Left renal cortex interstitium (tissue), 4 donors: ENCODE data around the gene ZBTB7B. TPM values are rescaled to one million over a fixed set of nuclear protein-coding genes. Genes with fewer than 3 reads are reported as not detected.

Experiments used
- DNase-seq, 4 donors: peaks; one replicate each; pipeline ENCODE4 v3.0.0-alpha.2; 2013; ENCODE audit warnings: low read depth in 4 of 4, low spot score in 2 of 4, missing footprints in 1 of 4
- polyA plus RNA-seq, 4 donors: library from polyadenylated mRNA; unstranded; fragments of 120-200 nt; gene quantifications; one replicate each; pipeline ENCODE4 v1.2.1, GENCODE V29; 2013; ENCODE audit not compliant: insufficient read length in 4 of 4

Gene ZBTB7B
- polyA plus RNA-seq, 4 donors = 11.8 to 17.9 (median 15.4) TPM

GRCh38 chr1:155051777-155052398, 49.3 kb downstream of the ZBTB7B start:
- DNase-seq = no peak

GRCh38 chr1:155052439-155053395, 50.1 kb downstream of the ZBTB7B start:
- DNase-seq = no peak

- DNase-seq = no peak
Observed at GRCh38 chr1:155053531-155054105, 51.0 kb downstream of the ZBTB7B start.

GRCh38 chr1:155057104-155057503, 54.5 kb downstream of the ZBTB7B start:
- DNase-seq = no peak

GRCh38 chr1:155057788-155058211, 55.2 kb downstream of the ZBTB7B start:
- DNase-seq = no peak

GRCh38 chr1:155060736-155061135, 58.1 kb downstream of the ZBTB7B start:
- DNase-seq = no peak

GRCh38 chr1:155061381-155062150, 59.0 kb downstream of the ZBTB7B start:
- no peak for DNase-seq

- DNase-seq = no peak
Observed at GRCh38 chr1:155062151-155062686, 59.6 kb downstream of the ZBTB7B start.

- DNase-seq = no peak
Observed at GRCh38 chr1:155062702-155063411, 60.3 kb downstream of the ZBTB7B start.

GRCh38 chr1:155063550-155064110, 61.0 kb downstream of the ZBTB7B start, which contains the start of gene EFNA4:
Gene EFNA4 (plus strand): TSS chr1:155063740. CDS start chr1:155063824, 84 bp downstream.
- DNase-seq = no peak

- no peak for DNase-seq
Observed at GRCh38 chr1:155064111-155064831, 61.7 kb downstream of the ZBTB7B start.

- DNase-seq = no peak
Observed at GRCh38 chr1:155064832-155065429, 62.3 kb downstream of the ZBTB7B start.

- DNase-seq = no peak
Observed at GRCh38 chr1:155066777-155067176, 64.2 kb downstream of the ZBTB7B start.

Other genes starting within 250 kb of the ZBTB7B start
- 1 to 10 TPM; 2.4 to 3.3 (median 2.5) TPM for gene KCNN3, start 132.5 kb upstream of the ZBTB7B start, polyA plus RNA-seq
- 10 to 100 TPM; 36.4 to 48.0 (median 41.3) TPM for gene PMVK, start 66.1 kb upstream of the ZBTB7B start, polyA plus RNA-seq
- 10 to 100 TPM; 68.3 to 81.2 (median 73.6) TPM for gene PBXIP1, start 46.7 kb upstream of the ZBTB7B start, polyA plus RNA-seq
- gene PYGO2, start 41.0 kb upstream of the ZBTB7B start, polyA plus RNA-seq = 10 to 100 TPM; 41.4 to 51.2 (median 47.0) TPM
- 10 to 100 TPM; 71.9 to 91.5 (median 80.8) TPM for gene SHC1, start 32.1 kb upstream of the ZBTB7B start, polyA plus RNA-seq
- gene CKS1B, start 28.1 kb upstream of the ZBTB7B start, polyA plus RNA-seq = 10 to 100 TPM; 82.3 to 99.0 (median 91.8) TPM
- 10 to 100 TPM; 27.4 to 38.7 (median 32.6) TPM for gene FLAD1, start 19.5 kb upstream of the ZBTB7B start, polyA plus RNA-seq
- gene LENEP, start 9.2 kb upstream of the ZBTB7B start, polyA plus RNA-seq = 1 to 10 TPM in 1 of 4 donors, under 1 TPM in 3; 0.27 to 1.4 (median 0.60) TPM
- gene DCST2, start 31.0 kb downstream of the ZBTB7B start, polyA plus RNA-seq = 1 to 10 TPM; 1.1 to 2.5 (median 1.9) TPM
- under 1 TPM; 0.14 to 0.44 (median 0.35) TPM for gene DCST1, start 31.0 kb downstream of the ZBTB7B start, polyA plus RNA-seq
- 10 to 100 TPM; 36.7 to 55.8 (median 55.4) TPM for gene ADAM15, start 48.5 kb downstream of the ZBTB7B start, polyA plus RNA-seq
- 10 to 100 TPM; 18.1 to 24.5 (median 21.3) TPM for gene EFNA4, start 60.9 kb downstream of the ZBTB7B start, polyA plus RNA-seq
- 1 to 10 TPM; 4.9 to 9.4 (median 6.7) TPM for gene EFNA3, start 76.0 kb downstream of the ZBTB7B start, polyA plus RNA-seq
- gene EFNA1, start 125.1 kb downstream of the ZBTB7B start, polyA plus RNA-seq = 10 to 100 TPM; 58.7 to 76.2 (median 70.8) TPM
- gene SLC50A1, start 133.1 kb downstream of the ZBTB7B start, polyA plus RNA-seq = 10 to 100 TPM; 51.5 to 61.1 (median 55.4) TPM
- 10 to 100 TPM; 31.3 to 64.7 (median 45.2) TPM for gene DPM3, start 137.7 kb downstream of the ZBTB7B start, polyA plus RNA-seq
- gene KRTCAP2, start 170.5 kb downstream of the ZBTB7B start, polyA plus RNA-seq = 100 to 1,000 TPM; 124 to 166 (median 137) TPM
- 1 to 10 TPM; 2.7 to 6.4 (median 4.9) TPM for gene TRIM46, start 171.0 kb downstream of the ZBTB7B start, polyA plus RNA-seq
- gene THBS3, start 205.1 kb downstream of the ZBTB7B start, polyA plus RNA-seq = 10 to 100 TPM; 26.3 to 54.2 (median 37.5) TPM
- 10 to 100 TPM; 38.3 to 49.0 (median 44.8) TPM for gene MTX1, start 205.9 kb downstream of the ZBTB7B start, polyA plus RNA-seq